Stimulated activated CD8-positive, alpha-beta memory T cell treated with anti-CD3 and anti-CD28 coated beads, Interleukin-15, amount 100 ng/mL, for 1 hour (primary cell): Measurements from ENCODE around the gene DNAJB6.

Experiments
- DNase-seq: peaks from one replicate; pipeline ENCODE4 v3.0.0-alpha.2; 2020; ENCODE audit warnings: low read depth

The DNAJB6 gene

DNA sequence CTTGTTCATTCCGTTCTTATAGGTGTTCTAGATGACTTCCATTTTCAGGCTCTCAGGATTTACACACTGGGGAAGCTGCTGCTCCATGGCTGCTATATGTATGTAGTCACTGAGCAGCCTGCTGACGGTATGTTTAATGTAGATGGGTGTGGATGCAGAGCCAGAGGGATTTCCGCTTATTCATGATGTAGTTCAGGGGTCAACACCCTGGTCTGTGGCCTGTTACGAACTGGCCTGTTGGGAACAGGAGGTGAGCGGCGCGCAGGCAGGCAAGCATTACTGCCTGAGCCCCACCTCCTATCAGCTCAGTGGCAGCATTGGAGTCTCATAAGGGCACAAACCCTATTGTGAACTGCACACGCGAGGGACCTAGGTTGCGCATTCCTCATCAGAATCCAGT, 33.9 kb downstream of the DNAJB6 start:
- no peak for DNase-seq

DNA sequence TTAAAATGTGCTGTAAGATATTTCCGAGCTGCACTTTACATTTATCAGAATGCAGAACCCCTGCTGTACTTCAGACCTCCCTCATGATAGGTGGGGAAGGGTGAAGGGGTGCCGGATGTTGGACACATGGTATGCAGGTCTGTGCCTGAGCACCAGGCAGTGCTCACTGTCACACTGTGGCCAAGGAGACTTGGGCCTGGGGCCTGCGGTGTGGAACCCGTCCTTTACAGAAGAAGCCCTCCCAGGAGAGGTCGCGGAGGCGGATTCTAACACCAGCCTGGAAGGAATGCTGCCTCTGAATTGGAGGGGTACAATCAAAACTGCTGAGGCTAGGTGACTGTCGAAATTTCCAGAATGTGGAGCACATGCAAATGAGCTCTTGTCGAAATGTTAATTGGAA, 34.5 kb downstream of the DNAJB6 start:
- DNase-seq = no peak

DNA sequence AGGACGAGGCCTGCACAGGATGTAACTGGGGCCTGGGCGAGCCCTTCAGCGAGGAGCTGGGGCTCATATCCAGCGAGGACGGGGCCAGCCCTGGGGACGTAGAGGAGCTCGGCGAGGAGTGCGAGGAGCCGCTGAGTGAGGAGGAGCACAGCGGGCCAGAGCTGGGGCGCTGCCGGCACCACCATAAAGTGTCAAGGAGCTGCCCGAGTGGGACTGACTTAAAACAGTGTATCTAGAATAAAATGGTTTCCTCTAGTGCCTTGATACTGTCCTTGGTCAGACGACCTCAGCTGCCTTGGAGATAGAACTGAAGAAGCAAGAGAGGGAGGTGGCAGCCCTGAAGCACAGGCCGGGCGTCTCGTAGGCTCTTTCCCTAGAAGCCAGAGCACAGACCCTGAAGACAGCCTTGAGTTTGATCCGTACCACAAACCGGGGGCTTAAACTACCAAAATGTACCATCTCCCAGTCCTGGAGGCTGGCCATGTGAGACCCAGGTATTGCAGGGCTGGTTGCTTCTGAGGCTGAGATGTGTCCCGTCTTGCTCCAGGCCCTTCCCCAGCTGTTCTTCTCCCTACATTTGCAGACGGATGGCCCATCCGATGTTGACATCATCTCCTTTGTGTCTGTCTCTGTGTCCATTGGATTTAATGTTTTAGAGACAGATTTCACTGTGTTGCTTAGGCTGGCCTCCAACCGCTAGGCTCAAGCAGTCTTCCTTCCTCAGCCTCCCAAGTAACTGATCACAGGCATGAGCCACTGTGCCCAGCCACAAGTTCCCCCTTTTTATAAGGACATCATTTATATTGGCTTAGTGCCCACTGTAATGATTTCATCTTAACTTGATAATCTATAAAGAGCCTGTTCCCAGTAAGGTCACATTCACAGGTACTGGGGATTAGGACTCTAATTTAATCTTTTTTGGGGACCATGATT, 35.8 kb downstream of the DNAJB6 start:
- no peak for DNase-seq

DNA sequence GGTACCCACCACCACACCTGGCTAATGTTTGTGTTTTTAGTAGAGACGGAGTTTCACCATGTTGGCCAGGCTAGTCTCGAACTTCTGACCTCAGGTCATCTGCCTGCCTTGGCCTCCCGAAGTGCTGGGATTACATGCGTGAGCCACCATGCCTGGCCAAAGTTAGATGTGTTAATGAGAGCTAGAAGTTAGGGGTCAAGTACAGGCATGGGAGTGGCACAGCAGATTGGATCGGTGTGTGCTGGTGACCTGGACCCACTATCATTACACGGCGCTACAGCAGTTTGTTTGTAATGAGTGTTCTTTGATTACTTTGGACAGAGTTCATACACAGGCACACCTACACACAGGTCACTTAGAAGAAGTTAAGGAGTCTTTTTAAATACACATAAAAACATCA, 36.7 kb downstream of the DNAJB6 start:
- DNase-seq = no peak

DNA sequence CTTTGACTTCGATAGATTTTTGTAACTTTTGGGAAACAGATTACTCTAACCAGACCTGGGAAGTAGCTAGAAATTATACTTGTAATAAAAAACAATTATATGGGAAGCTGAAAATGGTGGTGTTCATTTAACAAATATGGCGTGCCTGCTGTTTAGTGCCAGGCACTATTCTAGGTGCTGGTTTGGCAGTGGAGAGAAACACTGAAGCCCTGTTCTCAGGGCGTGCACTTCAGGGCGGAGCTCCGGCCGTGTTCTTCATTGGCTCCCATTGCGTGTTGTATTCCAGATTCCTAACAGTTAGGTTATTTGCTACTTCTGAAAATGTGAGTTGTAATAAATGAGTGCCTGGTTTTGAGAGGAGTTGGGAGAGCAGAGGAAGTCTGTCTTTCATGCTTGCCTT, 38.6 kb downstream of the DNAJB6 start:
- DNase-seq = no peak

DNA sequence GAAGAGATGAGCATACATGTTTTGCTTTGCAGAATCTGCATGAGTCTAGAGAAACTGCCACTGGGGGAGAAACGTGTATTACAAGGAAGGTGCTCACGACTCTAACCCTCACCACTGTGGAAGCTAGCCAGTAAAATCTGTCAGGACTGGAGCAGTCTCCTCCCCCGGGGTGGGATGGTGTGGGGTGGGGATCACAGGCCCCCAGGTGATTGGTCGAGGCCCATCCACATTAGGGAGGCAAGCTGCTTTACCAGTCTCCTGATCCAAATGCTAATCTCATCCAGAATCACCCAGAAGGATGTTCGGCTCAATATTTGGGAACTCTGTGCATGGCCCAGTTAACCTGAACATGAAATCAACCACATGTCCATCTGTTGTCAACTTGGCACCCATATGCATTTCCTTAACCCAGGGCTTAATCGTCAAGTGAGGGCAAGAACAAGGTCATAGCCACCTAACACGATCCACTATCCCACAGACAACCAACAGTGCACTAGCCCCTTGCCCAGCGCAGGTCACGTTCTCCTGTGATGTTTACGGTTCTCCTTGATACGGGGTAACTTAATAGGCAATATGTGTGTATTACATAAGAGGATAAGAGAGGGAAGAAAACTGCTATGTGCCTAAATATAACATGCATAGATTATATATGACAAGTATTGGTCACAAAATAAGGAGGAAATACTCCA, 40.8 kb downstream of the DNAJB6 start:
- DNase-seq = no peak

DNA sequence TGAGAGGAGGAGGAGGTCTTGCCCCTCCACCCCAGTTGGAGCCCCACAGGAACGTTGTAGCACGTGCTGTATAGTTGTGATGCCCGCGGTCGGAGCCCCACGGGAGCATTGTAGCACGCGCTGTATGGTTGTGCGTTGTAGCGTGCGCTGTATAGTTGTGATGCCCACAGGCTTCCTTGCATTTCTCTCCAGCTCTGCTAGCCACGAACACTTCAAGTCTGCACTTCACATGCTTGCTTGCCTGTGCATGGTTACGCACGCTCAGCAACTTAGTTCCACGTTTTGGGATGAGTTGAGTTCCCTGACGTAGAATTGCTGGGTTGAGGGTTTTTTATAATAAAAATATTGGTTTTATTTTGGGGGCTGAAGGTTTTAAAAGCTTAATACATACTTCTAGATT, 41.6 kb downstream of the DNAJB6 start:
- no peak for DNase-seq

DNA sequence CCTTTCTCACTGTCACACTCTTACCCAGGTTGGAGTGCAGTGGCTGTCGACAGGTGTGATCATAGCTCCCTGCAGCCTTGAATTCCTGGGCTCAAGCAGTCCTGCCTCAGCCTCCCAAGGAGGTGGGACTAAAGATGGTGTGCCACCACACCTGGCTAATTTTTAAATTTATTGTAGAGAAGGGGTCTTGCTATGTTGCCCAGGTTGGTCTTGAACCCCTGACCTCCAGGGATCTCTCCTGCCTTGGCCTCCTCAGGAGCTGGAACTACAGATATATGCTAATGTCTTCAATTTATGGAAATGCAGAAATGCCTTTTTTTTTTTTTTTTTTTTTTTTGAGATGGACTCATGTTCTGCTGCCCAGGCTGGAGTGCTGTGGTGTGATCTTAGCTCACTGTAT, 42.7 kb downstream of the DNAJB6 start:
- DNase-seq = no peak

DNA sequence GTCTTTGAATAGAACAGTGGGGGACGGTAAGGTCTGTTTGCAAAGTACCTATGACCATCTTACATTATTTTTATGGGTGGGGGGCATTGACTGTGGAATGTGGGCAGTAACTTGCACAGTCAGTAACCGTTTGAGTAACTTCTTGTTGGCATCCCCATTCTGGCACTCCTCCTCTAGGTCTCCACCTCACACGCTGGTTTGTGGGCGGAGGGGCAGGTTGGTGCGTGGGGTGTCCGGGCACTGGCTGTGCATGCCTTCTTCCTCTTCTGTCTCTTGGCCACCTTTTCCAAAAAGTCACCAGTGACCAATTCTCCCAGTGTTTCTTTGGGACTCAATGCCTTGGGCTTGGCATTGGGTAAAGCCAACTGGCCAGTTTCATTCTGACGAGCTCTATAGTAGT, 43.6 kb downstream of the DNAJB6 start:
- DNase-seq = no peak

DNA sequence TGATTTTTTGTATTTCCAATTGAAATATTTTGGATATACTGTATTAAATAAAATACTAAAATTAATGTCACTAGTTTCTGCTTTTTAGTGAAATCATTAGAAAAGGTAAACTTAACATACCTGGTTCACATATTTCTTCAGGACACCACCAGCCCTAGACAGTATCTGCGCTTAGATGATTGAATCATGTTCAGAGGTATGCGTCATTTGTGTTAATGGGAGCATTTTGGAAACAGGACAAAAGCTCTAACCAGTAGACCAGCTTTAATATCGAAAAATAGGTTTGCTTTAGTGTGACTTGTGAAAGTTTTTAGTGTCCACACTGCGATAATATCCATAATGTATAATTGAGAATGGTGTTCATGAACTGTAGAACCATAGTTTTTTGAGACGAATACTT, 47.1 kb downstream of the DNAJB6 start:
- DNase-seq = no peak

DNA sequence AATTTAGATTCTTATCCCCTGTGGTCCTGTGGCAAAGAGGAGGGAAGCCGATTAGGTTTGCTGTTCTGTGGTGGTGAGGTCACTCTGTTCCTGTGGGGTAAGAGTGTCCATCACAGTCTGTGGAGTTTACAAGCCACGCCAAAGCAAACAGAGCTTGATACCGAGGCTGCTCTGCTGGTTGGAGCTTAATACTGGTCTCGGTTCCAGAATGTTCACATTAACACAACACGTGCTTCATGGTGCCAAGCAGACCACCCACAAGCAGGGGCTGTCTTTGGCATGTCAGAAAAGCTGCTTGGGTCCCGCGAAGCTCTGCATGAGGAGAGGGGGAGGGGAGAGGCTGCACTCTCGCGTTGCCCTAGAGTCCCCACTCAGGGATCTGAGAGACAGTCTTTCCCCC, 47.5 kb downstream of the DNAJB6 start:
- no peak for DNase-seq

DNA sequence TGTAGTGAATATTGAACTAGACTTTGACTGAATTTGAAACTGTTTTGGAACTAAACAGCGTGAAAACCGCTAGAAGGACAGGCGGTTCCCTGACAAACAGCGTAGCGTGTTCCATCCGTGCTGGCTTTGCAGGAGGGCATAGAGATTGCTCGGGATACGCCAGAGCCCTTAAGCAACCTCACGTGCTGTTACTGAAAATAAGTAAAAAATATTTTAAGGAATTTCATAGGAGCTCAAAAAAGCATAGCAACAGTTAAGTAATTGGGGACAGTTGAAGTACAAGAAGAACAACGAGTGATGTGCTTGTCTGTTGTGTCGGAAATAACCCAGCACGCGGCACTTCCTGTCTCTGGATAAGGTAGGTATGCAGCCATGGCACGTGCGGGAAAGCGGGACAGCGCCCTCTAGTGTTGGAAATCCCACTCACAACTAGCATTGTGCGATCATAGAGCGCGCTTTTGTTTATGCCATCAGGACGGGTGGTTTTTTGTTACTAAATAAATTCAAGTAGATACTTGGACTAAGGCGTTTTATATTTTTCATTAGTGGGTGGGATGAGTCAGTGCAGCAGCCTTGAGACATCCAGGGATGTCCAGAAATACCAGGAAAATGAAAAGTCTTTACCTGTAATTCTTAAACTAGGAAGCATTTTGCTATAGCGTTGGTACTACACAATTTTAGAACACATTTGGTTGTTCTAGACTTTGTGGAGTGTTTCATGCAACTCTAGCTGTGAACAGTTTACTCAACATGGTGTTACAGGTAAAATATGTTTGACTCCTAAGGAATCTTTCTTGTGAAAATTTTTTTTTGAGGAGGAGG, 50.4 kb downstream of the DNAJB6 start:
- peak; percentile 82 for DNase-seq

DNA sequence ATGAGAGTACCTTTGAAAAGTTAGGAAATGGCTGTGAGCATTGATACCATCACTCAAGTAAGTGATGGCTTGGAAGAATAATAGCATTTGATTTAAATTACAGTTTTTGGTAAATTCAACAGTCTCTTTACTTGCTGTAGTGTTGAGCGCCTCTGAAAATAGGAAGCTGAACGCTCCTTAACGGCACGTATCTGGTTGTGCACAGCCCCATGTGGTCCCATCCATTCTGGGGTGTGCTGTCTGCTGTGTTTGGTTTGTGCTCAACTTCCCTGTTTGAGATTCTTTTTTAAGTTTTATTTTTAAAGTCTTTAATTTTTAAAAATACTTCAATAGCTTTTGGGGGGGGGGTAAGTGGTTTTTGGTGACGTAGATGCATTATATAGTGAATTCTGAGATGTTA, 51.5 kb downstream of the DNAJB6 start:
- no peak for DNase-seq

DNA sequence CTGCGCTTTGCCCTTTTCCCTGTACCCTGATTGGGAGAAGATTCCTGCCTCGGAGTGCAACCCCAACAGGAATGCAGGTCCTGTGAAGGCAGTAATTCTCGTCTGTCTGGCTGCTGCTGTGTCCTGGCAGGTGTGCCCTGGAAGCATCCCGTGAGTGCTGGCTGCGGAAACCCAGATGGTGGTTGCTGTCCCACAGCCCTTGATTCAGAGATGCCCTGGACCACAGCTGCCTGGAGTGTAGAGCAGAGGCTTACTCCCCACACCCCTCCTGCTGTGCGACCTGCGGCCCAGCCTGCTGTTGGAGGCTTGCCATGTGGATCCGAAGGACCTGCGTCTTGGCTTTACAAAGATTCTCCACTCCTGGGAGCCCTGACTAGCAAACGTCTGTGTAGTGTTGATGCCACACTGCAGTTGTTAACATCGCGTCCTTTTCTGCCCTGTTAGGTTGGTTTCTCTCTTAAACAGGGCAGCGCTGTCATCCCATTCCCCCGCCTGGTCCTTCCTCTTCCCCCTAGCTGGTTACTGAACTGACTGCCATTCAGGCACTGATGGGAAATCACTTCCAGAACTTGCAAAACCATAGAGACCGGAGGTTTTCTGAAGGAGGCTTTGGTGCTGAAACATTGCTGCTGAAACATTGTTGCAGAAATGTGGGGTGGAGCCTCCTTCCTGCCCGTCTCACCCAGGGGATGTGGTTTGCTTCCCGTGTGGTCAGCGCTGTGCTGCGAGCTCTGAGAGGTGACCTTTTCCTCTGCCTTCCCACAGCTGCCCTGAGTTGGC, 53.3 kb downstream of the DNAJB6 start:
- no peak for DNase-seq

DNA sequence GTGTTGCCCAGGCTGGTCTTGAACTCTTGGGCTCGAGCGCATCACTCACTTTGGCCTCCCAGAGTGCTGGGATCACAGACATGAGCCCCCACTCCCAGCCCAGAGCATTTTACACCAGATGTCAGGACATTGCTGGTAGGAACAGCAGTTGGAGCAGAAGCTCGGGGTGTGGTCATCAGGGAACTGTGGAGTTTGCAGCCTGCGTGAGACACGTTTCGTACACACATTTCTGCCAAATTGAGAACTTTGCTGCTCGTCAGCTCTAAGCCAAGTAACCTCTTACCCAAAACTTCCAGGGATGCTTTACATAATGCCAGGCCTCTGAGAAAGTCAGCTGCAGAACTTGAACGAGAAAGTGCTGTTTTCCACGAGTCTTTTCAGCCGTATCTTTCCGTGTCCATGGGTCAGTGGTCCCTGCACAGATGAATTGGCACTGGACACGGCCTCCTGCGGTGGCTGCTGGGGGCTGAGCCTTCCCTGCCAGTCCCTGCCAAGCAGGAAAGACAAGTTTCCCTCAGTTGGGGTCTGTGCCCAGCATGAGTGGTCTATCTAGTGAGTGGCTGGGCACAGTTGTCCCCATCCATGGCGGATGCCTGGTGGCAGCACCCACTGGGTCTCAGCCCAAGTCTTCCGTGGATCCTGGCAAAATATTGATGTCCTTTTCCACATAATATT, 54.4 kb downstream of the DNAJB6 start:
- DNase-seq = no peak

DNA sequence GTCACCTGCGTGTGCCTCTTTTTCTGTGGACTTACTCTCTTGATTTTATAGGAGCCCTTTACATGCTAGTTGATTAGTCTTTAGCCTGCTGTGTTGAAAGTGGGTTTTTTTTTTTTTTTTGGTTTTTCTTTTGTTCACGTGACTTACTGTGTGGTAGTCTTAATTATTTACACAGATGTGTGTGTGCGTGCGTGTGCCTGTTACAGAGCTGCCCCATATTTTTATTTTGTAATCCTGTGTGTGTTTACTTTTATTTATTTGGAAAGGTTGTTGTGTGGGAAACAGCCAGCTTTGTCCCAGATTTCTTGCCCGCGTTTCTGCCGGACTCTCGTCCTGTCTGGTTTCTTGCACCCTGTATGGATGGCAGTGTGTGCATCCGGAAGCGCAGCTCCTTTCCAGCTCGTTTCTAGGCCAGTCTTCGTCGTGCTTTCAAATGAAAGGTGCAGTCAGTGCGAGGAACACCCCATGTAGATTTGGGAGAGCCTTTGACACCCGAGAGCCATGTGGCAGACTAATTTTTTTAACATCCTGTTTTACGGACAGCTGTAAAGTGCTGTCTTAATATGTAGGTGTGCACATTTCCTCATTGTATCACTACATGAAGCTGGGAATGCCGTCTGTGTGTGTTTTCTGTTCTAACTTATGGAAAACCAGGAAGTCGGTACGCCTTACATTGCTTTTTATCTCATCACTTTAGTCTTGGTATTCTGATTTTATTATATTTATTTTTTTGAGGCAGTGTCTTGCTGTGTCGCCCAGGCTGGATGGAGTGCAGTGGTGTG, 55.6 kb downstream of the DNAJB6 start:
- DNase-seq = no peak

DNA sequence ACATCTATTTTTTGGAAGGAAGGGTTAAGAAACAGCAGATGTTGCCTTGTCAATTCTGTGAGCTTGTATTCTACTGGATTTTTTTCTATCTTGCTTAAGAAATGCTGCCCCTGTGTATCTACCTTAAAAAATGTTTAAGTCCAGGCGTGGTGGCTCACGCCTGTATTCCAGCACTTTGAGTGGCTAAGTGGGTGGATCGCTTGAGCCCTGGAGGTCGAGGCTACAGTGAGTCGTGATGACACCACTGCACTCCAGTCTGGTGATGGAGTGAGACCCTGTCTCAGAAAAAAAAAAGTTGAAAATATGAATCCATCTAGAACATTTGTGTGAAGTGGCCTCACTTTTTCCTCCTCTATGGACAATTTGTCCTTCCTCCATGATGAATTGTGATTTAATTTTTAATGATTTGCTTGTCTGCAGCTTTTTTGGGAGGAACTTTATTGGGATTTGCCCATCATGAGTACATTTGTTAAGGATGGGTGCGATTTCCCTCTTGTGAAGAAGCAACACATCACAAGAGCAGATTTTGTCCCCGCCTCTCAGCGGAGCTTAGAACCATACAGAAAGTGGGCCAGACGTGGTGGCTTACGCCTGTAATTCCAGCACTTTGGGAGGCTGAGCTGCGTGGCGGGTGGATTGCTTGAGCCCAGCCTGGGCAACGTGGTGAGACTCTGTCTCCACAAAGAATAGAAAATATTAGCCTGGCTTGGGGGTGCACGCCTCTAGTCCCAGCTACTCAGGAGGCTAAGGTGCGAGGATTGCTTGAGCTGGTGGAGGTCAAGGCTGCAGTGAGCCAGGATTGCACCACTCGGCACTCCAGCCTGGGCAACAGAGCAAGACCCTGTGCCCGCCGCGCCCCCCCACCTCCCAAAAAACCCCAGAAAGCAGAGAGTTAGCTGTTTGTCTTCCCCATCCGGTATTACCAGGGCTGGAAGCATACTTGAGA, 57.7 kb downstream of the DNAJB6 start:
- DNase-seq = no peak

DNA sequence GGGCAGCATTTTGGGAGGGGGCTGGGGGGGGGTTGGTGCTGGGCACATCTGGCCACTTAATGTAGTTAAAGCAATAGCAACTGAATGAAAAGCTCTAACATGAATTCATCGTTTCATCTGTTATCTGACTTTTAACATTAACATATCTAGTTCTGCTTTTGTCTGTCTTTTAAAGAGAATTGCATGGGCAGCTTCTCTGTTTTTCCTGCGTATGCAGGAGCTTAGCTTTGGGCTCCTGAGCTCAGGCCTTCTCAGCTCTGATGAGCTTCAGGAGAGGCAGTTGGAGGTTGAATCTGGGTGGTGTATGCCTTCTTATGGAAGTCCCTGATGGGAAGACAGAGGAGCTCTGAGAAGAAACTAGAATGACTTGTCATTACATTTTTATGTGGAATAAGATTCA, 58.4 kb downstream of the DNAJB6 start:
- DNase-seq = no peak

DNA sequence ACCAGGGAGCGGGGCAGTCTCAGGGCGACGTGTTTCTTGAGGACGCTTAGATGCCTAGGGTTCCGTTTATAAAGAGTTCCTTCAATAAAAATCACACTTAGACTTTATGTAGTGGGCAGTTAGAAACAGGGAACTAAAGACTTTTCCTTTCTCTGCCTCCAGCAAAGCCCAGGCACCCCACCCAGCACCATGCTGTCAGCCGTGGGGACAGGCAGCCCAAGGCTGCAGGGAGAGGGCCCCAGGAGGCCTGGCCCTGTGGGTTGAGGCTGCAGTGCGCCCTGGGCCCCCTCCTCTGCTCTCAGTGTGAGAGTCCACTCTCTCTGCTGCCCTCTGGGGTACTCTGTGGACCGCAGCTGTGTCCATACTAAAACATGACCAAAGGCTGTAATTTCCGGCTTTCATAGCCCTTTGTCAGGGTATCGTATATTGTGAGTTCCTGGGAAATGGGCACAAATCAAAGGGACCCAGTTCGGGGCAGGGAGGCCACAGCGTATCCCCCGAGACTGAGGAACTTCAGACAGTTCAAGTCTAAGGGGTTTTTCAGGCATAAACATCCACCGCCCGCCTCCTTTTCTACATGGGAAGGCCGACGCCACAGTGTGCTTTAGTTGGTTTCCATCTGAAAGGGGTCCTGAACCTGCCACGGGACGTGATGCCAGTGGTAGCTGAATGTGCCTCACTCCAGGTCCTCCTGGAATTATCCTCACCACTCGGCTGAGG, 59.7 kb downstream of the DNAJB6 start:
- DNase-seq = no peak
